Osteoblast (primary cell): ENCODE data around the gene CRIM1. TPM values are rescaled to one million over a fixed set of nuclear protein-coding genes. Genes with fewer than 3 reads are reported as not detected.

Experiments used
- DNase-seq: peaks from one replicate; pipeline ENCODE4 v3.0.0; 2011; ENCODE audit warnings: low spot score, mixed read lengths; ENCODE audit not compliant: insufficient read length; ENCODE audit errors: missing footprints
- H2AFZ ChIP-seq: 2 replicates; pipeline ENCODE4 v1.6.0; 2011; ENCODE audit warnings: mild to moderate bottlenecking, low read length
- H3K27ac ChIP-seq: 2 replicates; pipeline ENCODE4 v1.5.1; 2011; ENCODE audit warnings: mild to moderate bottlenecking, low read depth, low read length, moderate library complexity
- H3K27me3 ChIP-seq: 2 replicates; pipeline ENCODE4 v1.6.0; 2012; ENCODE audit warnings: mild to moderate bottlenecking, control low read depth, inconsistent platforms, low read length, moderate library complexity; ENCODE audit not compliant: insufficient read depth
- H3K36me3 ChIP-seq: 2 replicates; pipeline ENCODE4 v1.5.1; 2011; ENCODE audit warnings: mild to moderate bottlenecking, low read length, control low read depth, moderate library complexity; ENCODE audit not compliant: insufficient read depth
- H3K4me1 ChIP-seq: 2 replicates; pipeline ENCODE4 v1.5.1; 2011; ENCODE audit warnings: mild to moderate bottlenecking, low read length, control low read depth, moderate library complexity; ENCODE audit not compliant: insufficient read depth
- H3K4me2 ChIP-seq: 2 replicates; pipeline ENCODE4 v1.6.0; 2011; ENCODE audit warnings: mild to moderate bottlenecking, low read length; ENCODE audit not compliant: insufficient read depth
- H3K4me3 ChIP-seq: fragments of 200-600 bp; sonication (generic); 3 replicates; pipeline ENCODE4 v1.5.1; 2012; ENCODE audit warnings: mild to moderate bottlenecking, low read length, inconsistent platforms; ENCODE audit not compliant: insufficient read depth
- H3K79me2 ChIP-seq: 2 replicates; pipeline ENCODE4 v1.6.0; 2012; ENCODE audit warnings: mild to moderate bottlenecking, low read length, control low read depth, inconsistent platforms; ENCODE audit not compliant: insufficient read depth
- H3K9me3 ChIP-seq: 2 replicates; pipeline ENCODE4 v1.5.1; 2011; ENCODE audit warnings: low read depth, low read length, control low read depth
- H4K20me1 ChIP-seq: 2 replicates; pipeline ENCODE4 v1.6.0; 2012; ENCODE audit warnings: mild to moderate bottlenecking, low read length, control low read depth; ENCODE audit not compliant: insufficient read depth
- CTCF ChIP-seq: IDR thresholded peaks from 2 replicates; pipeline ENCODE4 v1.5.1; 2011; ENCODE audit warnings: mild to moderate bottlenecking, low read depth, low read length, moderate library complexity; ENCODE audit errors: extremely low read depth
- total RNA-seq: library from RNA; depleted of rRNA; stranded (reverse); fragments of >200 nt; gene quantifications from 2 replicates; pipeline ENCODE4 v1.2.3, GENCODE V29; 2012

The CRIM1 gene
- total RNA-seq, 1 donor, result 362 TPM

- H3K79me2 ChIP-seq, result peaks cover 78% of the 10 kb centered on the region
- peaks cover 80% of the 10 kb centered on the region for H3K36me3 ChIP-seq
These were observed 228.7 kb downstream of the CRIM1 start for GRCh38 chr2:36584148-36584794.

GRCh38 chr2:36586672-36587071 is 231.1 kb downstream of the CRIM1 start:
- Histone ChIP-seq H3K9me3 (no peaks in the 10 kb centered on the region), H3K27ac (no peak overlapping the region), H3K4me1 (no peaks in the 10 kb centered on the region), H4K20me1 (peaks cover 2% of the 10 kb centered on the region), H3K79me2 (peaks cover 89% of the 10 kb centered on the region), H3K36me3 (peaks cover 59% of the 10 kb centered on the region), H3K4me2 (no peak overlapping the region), H3K4me3 (no peak overlapping the region), H2AFZ (no peak overlapping the region), H3K27me3 (no peaks in the 10 kb centered on the region)
- TF ChIP-seq CTCF, result no peak
- no peak for DNase-seq

More at GRCh38 chr2:36584148-36584794, 228.7 kb downstream of the CRIM1 start:
- no peak overlapping the region for H2AFZ ChIP-seq
- H4K20me1 ChIP-seq, result no peaks in the 10 kb centered on the region
- no peak overlapping the region for H3K4me2 ChIP-seq
- H3K27me3 ChIP-seq, result no peaks in the 10 kb centered on the region
- H3K4me3 ChIP-seq, result no peak overlapping the region
- no peak overlapping the region for H3K27ac ChIP-seq
- no peaks in the 10 kb centered on the region for H3K9me3 ChIP-seq
- TF ChIP-seq CTCF, result no peak
- no peaks in the 10 kb centered on the region for H3K4me1 ChIP-seq
- no peak for DNase-seq

GRCh38 chr2:36587101-36587500 is 231.5 kb downstream of the CRIM1 start:
- Histone ChIP-seq H2AFZ (no peak overlapping the region), H3K9me3 (no peaks in the 10 kb centered on the region), H3K27me3 (no peaks in the 10 kb centered on the region), H3K4me1 (no peaks in the 10 kb centered on the region), H4K20me1 (peaks cover 4% of the 10 kb centered on the region), H3K27ac (no peak overlapping the region), H3K36me3 (peaks cover 57% of the 10 kb centered on the region), H3K4me3 (no peak overlapping the region), H3K79me2 (peaks cover 94% of the 10 kb centered on the region), H3K4me2 (no peak overlapping the region)
- no peak for DNase-seq
- no peak for TF ChIP-seq CTCF

DNA sequence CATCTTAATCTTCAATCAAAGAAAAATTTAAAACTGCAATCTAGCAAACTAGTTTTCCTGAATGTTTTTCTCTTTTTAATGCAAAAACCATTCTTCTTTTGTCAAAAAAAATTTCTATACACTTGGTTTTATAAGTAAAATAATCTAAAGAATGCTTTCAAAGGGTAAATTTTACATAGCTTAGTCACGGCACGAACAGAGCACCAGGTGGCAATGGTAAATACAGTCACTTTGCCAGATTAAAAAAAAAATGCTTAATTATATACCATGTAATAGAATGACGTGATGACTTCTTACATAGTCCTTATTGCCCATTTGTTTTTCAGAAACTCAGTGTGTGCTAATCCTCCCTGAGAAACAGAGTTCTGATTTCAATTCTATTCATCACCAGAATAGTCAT is 232.0 kb downstream of the CRIM1 start:
- Histone ChIP-seq H3K36me3 (peaks cover 52% of the 10 kb centered on the region), H3K79me2 (peaks cover 94% of the 10 kb centered on the region), H4K20me1 (peaks cover 4% of the 10 kb centered on the region), H3K9me3 (no peaks in the 10 kb centered on the region), H3K4me1 (no peaks in the 10 kb centered on the region), H3K27me3 (no peaks in the 10 kb centered on the region), H2AFZ (no peak overlapping the region), H3K4me3 (no peak overlapping the region), H3K4me2 (no peak overlapping the region), H3K27ac (no peak overlapping the region)
- DNase-seq, result no peak
- no peak for TF ChIP-seq CTCF
